Renal cortex interstitium (tissue), 11 donors: ENCODE measurements around the gene KCNJ6. TPM values are rescaled to one million over a fixed set of nuclear protein-coding genes. Genes with fewer than 3 reads are reported as not detected.
A peak's percentile ranks its signal among the peaks of the same experiment; 100 is the strongest.

Experiments used
- DNase-seq, 11 donors: peaks; one replicate each; pipeline ENCODE4 v3.0.0-alpha.2; 2013; ENCODE audit warnings: low read depth in 9 of 11, low spot score in 4 of 11; ENCODE audit errors: extremely low read depth in 1 of 11
- polyA plus RNA-seq, 3 donors: library from polyadenylated mRNA; unstranded; fragments of 120-200 nt; gene quantifications; one replicate each; pipeline ENCODE4 v1.2.1, GENCODE V29; 2013; ENCODE audit not compliant: insufficient read length in 3 of 3

Gene KCNJ6
- polyA plus RNA-seq, 3 donors = 0.26 to 0.29 (median 0.28) TPM

DNA sequence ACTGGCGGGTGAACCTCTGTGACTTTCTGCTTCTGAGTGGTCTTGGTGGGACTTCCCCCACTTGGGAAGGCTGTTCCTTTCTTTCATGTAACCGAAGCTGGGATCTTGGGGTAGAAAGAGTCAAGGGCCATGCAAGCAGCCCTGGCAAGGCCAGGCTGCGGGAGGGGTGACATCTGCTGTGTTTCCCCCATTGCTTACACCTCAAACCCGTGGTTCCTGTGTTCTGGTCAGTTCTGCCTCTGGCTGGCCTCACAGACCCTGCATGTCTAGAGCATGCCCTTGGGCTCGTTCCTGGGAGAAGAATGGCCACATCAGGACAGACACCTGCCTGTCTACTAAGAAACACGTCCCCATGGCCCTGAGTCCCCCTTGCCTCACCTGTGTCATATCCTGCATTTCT lies 341.9 kb downstream of the KCNJ6 start:
- DNase-seq = no peak

DNA sequence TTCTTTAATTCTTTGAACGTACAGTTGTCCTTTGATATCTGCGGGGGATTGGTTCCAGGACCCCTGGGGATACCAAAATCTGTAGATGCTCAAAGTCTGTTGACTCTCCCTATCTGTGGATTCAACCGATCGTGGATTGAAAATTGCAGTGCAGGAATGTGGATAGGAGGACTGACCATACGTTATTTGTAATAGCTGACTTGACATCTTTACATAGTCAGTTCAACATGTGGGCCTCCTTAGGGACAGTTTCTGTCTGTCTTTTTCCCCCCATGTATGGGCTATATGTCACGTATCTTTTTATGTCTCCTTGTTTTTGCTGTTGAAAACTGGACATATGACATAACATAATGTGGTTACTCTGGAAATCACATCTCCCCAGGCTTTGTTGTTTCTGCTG lies 344.8 kb downstream of the KCNJ6 start:
- DNase-seq = no peak

- no peak for DNase-seq
Measured at GRCh38 chr21:37568916-37569315, 347.3 kb downstream of the KCNJ6 start.

DNA sequence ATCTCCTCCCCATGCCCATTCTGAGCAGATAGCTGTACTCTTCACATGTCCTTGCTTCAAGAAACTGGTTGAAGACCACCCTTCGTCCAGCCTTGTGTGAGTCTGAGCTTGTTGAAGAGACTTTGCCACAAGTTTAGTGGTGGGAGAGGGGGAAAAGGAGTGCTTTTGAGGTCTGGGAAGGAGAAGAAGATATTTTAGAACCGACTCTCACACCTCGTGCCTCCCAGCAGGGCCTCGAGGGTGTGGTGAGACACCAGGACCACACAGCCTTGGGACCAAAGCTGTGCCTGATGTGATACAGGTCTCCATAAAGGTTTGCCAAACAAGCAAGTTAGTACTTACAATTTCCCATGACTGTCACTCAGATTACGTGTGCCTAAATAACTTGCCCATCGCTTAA lies 347.8 kb downstream of the KCNJ6 start:
- no peak for DNase-seq

- DNase-seq = no peak
Measured at GRCh38 chr21:37566790-37567615, 349.3 kb downstream of the KCNJ6 start.

- DNase-seq = no peak
Measured at GRCh38 chr21:37565530-37566223, 350.6 kb downstream of the KCNJ6 start.

- DNase-seq = no peak
Measured at GRCh38 chr21:37564924-37565529, 351.2 kb downstream of the KCNJ6 start.

- DNase-seq = peak in 1 of 11 donors; percentile 42
Measured at GRCh38 chr21:37564341-37564923, 351.8 kb downstream of the KCNJ6 start.

GRCh38 chr21:37563641-37564340 lies 352.5 kb downstream of the KCNJ6 start:
- DNase-seq = peak in 10 of 11 donors; percentile 71 to 91 (median 85)

GRCh38 chr21:37562920-37563640 lies 353.2 kb downstream of the KCNJ6 start:
- DNase-seq = no peak

DNA sequence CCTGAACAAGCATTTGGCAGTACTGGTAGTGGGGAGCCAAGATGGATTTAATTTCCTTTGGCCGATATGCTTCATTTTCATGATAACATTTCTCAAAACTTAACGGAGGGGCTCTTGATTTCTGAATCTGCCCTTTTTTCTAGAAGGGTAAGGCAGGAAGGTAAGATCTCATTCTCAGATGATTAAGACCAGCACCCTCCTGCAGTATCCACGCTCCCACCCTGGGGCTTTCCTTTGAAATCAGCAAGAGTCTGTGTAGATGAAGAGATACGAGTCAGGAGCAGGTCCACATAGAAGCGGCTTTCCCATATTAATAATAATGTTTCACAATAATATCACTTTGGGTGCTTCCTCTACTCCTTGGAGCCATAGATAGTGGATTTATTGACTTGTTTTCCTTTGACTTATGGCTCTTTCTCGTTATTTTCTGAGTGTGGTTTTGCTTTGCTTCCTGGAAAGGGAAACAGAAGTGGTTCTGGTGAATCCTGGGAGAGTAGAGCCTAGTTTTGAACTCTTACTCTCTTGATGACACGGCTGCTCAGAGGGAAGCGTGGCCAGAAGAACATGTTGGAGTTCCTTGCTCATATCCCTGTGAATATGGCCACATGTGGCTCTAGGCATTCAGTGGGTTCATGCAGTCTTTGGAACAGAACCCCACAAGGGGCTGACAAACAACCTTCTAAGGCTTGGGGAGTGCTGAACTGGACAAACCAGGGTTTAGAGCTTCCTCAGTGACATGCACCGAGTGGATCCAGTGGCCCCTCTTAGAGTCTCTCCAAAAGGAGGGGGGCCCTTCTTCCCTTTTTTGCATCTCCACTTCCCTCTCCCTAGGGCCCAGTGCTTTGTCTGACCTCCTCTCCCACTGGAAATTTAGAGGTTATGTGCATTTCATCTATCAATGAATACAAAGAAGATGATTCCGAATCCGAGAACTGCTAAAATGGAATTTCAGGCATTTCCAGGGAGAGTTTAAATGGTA lies 354.0 kb downstream of the KCNJ6 start:
- DNase-seq = no peak

DNA sequence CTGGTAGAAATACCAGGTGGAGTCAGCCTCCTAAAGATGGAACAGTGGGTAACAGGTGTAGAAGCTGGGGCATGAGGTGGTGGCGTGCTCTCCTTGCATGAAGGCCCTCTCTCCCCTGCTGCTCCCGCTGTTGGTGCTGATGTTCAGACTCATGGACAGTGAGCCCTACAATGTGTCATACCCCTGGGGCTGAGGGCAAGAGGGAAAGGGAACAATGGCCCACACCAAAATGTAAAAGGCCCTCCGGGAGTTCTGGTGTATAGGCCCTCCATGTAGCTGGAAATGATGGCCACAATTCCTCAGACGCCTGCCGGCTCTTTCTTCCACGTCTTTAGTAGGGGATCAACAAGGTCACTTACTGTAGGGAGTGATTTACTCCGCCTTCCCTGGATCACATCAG lies 354.8 kb downstream of the KCNJ6 start:
- no peak for DNase-seq

DNA sequence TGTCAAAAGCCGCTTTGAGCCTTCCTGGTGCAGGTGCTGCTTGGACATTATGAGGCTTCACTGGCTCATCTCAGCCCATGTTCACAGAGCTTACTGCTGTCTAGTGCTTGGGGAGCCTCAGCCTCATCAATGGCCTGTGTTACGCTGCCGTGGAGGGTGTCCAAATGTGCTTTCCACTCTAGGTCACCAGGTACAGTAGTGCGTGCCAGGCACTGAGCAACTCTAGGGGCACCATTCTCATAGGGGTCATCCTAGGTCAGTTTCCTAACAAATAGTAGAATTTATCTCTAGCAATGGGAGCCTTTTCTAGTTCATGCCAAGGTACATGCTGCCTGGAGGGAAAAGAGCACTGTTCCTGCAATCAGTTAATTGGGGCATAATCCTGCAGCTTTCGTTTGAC lies 355.9 kb downstream of the KCNJ6 start:
- no peak for DNase-seq

GRCh38 chr21:37558676-37559211 lies 357.5 kb downstream of the KCNJ6 start:
- no peak for DNase-seq
